Stomach (tissue), 9 donors: ENCODE results near the gene MCRIP1. TPM values are rescaled to one million over a fixed set of nuclear protein-coding genes. Genes with fewer than 3 reads are reported as not detected.
A peak's percentile ranks its signal among the peaks of the same experiment; 100 is the strongest.

ENCODE experiments used
- DNase-seq, 2 donors: peaks; one replicate each; pipeline versions ENCODE4 v3.0.0 to v3.0.0-alpha.2; 2013 to 2019
- H3K27ac ChIP-seq, 5 donors: fragments of 200-600 bp in 4 of 5; sonication (generic) in 4 of 5; one replicate each; pipeline ENCODE4 v1.5.1; 2013 to 2019; ENCODE audit warnings: mild to moderate bottlenecking in 1 of 5, moderate library complexity in 1 of 5
- H3K27me3 ChIP-seq, 3 donors: fragments of 200-600 bp; sonication (generic); one replicate each; pipeline ENCODE4 v1.5.1; 2017 to 2019; ENCODE audit warnings: mixed run types in 1 of 3
- H3K36me3 ChIP-seq, 4 donors: fragments of 200-600 bp; sonication (generic); 1 replicate in 3 of 4; 2 replicates in 1 of 4; pipeline ENCODE4 v1.5.1; 2016 to 2019
- H3K4me1 ChIP-seq, 4 donors: fragments of 200-600 bp; sonication (generic); one replicate each; pipeline ENCODE4 v1.5.1; 2016 to 2019
- H3K4me3 ChIP-seq, 4 donors: fragments of 200-600 bp; sonication (generic) in 3 of 4; one replicate each; pipeline ENCODE4 v1.5.1; 2016 to 2019; ENCODE audit warnings: mild to moderate bottlenecking in 1 of 4
- H3K9me3 ChIP-seq, 4 donors: fragments of 200-600 bp; sonication (generic); one replicate each; pipeline ENCODE4 v1.5.1; 2016 to 2019
- EP300 ChIP-seq: sonication (generic); formaldehyde crosslinking; IDR thresholded peaks from one replicate; pipeline ENCODE4 v1.6.1; 2017; ENCODE audit warnings: antibody characterized with exemption
- POLR2A ChIP-seq, 4 donors: fragments of 450-650 bp; IDR thresholded peaks; one replicate each; pipeline ENCODE4 v1.6.1; 2016; ENCODE audit warnings: antibody characterized with exemption in 4 of 4, control low read depth in 2 of 4, mild to moderate bottlenecking in 1 of 4, moderate library complexity in 1 of 4
- WGBS, 5 donors: extraction: QIAGEN DNeasy Blood & Tissue Kit in 3 of 5; methylation state at CpG; one replicate each; pipeline versions ENCODE4 v1.1.5 to v1.1.7; 2013 to 2018; 5-methylcytosine and 5-hydroxymethylcytosine counted together
- intact Hi-C: fragments of 100-400 bp; cut with DNase I; formaldehyde crosslinking; loops from one replicate; pipeline ENCODE4 v1.15.1; 2023; ENCODE audit warnings: low total_unique reads
- polyA plus RNA-seq, 3 donors: library from polyadenylated mRNA; stranded (reverse); fragments of 200-250 nt; gene quantifications; one replicate each; pipeline ENCODE4 v1.2.3, GENCODE V29; 2013
- total RNA-seq, 5 donors: library from RNA; depleted of rRNA; stranded (reverse); fragments of >200 nt; gene quantifications; one replicate each; pipeline versions ENCODE4 v1.1.0 to v1.2.3, GENCODE V29; 2014 to 2016
- donor health status: healthy with polysubstance abuse.
- donor health status: Bipolar disorder and iron deficiency.
- donor health status: healthy.

Gene MCRIP1
- total and polyA plus RNA-seq, 8 donors, result 23.7 to 150 (median 95.9) TPM

GRCh38 chr17:81792675-81793615, 40.1 kb downstream of the MCRIP1 start:
- no peak for DNase-seq
- TF ChIP-seq EP300, result no peak
- TF ChIP-seq POLR2A (IDR thresholded peaks at IDR 0.05), result peak in 1 of 4 donors; percentile 59
- H3K27ac ChIP-seq, result no peak overlapping the region
- peaks cover 0 to 12% (median 0%) of the 10 kb centered on the region in 4 donors for H3K4me1 ChIP-seq
- H3K4me3 ChIP-seq, result no peak overlapping the region
- no peaks in the 10 kb centered on the region for H3K9me3 ChIP-seq
- 90 to 93% (median 91%) methylated on average over 8 of the region's 8 CpGs for WGBS, 5 donors
- H3K27me3 ChIP-seq, result peaks cover 2 to 30% (median 3%) of the 10 kb centered on the region in 3 donors
- intact Hi-C loops, result no loop called here
- no peaks in the 10 kb centered on the region for H3K36me3 ChIP-seq

Other genes starting within 250 kb of the MCRIP1 start
- gene NPLOC4, start 196.2 kb downstream of the MCRIP1 start, total RNA-seq, result 100 to 1,000 TPM in 3 of 5 donors, 10 to 100 TPM in 2; 53.3 to 284 (median 103) TPM
- gene NPLOC4, start 196.2 kb downstream of the MCRIP1 start, polyA plus RNA-seq, result 10 to 100 TPM; 24.0 to 25.3 (median 24.4) TPM
- gene TSPAN10, start 196.1 kb downstream of the MCRIP1 start, total RNA-seq, result not detected
- 1 to 10 TPM; 1.1 to 1.5 (median 1.2) TPM for gene TSPAN10, start 196.1 kb downstream of the MCRIP1 start, polyA plus RNA-seq
- gene PDE6G, start 176.7 kb downstream of the MCRIP1 start, total RNA-seq, result 1 to 10 TPM in 1 of 5 donors, not detected in 4; 2.0 TPM
- 1 to 10 TPM in 1 of 3 donors, under 1 TPM in 2; 0.85 to 2.6 (median 0.93) TPM for gene PDE6G, start 176.7 kb downstream of the MCRIP1 start, polyA plus RNA-seq
- 100 to 1,000 TPM in 2 of 5 donors, 10 to 100 TPM in 1, 1 to 10 TPM in 1, not detected in 1; 9.9 to 112 (median 61.2) TPM for gene OXLD1, start 166.7 kb downstream of the MCRIP1 start, total RNA-seq
- gene OXLD1, start 166.7 kb downstream of the MCRIP1 start, polyA plus RNA-seq, result 10 to 100 TPM; 59.6 to 82.2 (median 64.5) TPM
- gene CCDC137, start 166.6 kb downstream of the MCRIP1 start, total RNA-seq, result 100 to 1,000 TPM in 1 of 5 donors, 10 to 100 TPM in 1, 1 to 10 TPM in 2, under 1 TPM in 1; 0.58 to 279 (median 9.4) TPM
- 10 to 100 TPM; 18.2 to 26.0 (median 23.3) TPM for gene CCDC137, start 166.6 kb downstream of the MCRIP1 start, polyA plus RNA-seq
- 100 to 1,000 TPM in 1 of 5 donors, 10 to 100 TPM in 3, 1 to 10 TPM in 1; 8.1 to 109 (median 25.7) TPM for gene ARL16, start 149.5 kb downstream of the MCRIP1 start, total RNA-seq
- 10 to 100 TPM; 43.5 to 67.1 (median 55.6) TPM for gene ARL16, start 149.5 kb downstream of the MCRIP1 start, polyA plus RNA-seq
- 100 to 1,000 TPM in 4 of 5 donors, 10 to 100 TPM in 1; 52.0 to 275 (median 142) TPM for gene HGS, start 149.3 kb downstream of the MCRIP1 start, total RNA-seq
- gene HGS, start 149.3 kb downstream of the MCRIP1 start, polyA plus RNA-seq, result 100 to 1,000 TPM in 2 of 3 donors, 10 to 100 TPM in 1; 86.1 to 138 (median 105) TPM
- gene MRPL12, start 129.9 kb downstream of the MCRIP1 start, total RNA-seq, result 100 to 1,000 TPM in 1 of 5 donors, 10 to 100 TPM in 3, 1 to 10 TPM in 1; 3.5 to 146 (median 47.8) TPM
- 100 to 1,000 TPM in 2 of 3 donors, 10 to 100 TPM in 1; 90.6 to 178 (median 158) TPM for gene MRPL12, start 129.9 kb downstream of the MCRIP1 start, polyA plus RNA-seq
- 10 to 100 TPM in 3 of 5 donors, 1 to 10 TPM in 2; 3.5 to 55.6 (median 17.6) TPM for gene SLC25A10, start 121.0 kb downstream of the MCRIP1 start, total RNA-seq
- gene SLC25A10, start 121.0 kb downstream of the MCRIP1 start, polyA plus RNA-seq, result 10 to 100 TPM; 33.2 to 40.7 (median 34.1) TPM
- gene GCGR, start 29.1 kb downstream of the MCRIP1 start, total RNA-seq, result under 1 TPM in 1 of 5 donors, not detected in 4; 0.55 TPM
- under 1 TPM in 1 of 3 donors, not detected in 2; 0.38 TPM for gene GCGR, start 29.1 kb downstream of the MCRIP1 start, polyA plus RNA-seq
- not detected for gene PPP1R27, start 1.8 kb upstream of the MCRIP1 start, total RNA-seq
- gene PPP1R27, start 1.8 kb upstream of the MCRIP1 start, polyA plus RNA-seq, result 1 to 10 TPM in 1 of 3 donors, under 1 TPM in 1, not detected in 1; 0.58 to 2.0 TPM
- gene P4HB, start 27.2 kb upstream of the MCRIP1 start, total RNA-seq, result 1,000 to 10,000 TPM in 2 of 5 donors, 100 to 1,000 TPM in 3; 401 to 1,308 (median 815) TPM
- 100 to 1,000 TPM; 426 to 709 (median 528) TPM for gene P4HB, start 27.2 kb upstream of the MCRIP1 start, polyA plus RNA-seq
- gene ARHGDIA, start 38.0 kb upstream of the MCRIP1 start, total RNA-seq, result 100 to 1,000 TPM in 3 of 5 donors, 10 to 100 TPM in 2; 57.1 to 435 (median 117) TPM
- gene ARHGDIA, start 38.0 kb upstream of the MCRIP1 start, polyA plus RNA-seq, result 100 to 1,000 TPM; 154 to 240 (median 212) TPM
- 100 to 1,000 TPM in 2 of 5 donors, 10 to 100 TPM in 2, 1 to 10 TPM in 1; 5.8 to 224 (median 90.1) TPM for gene ALYREF, start 58.3 kb upstream of the MCRIP1 start, total RNA-seq
- gene ALYREF, start 58.3 kb upstream of the MCRIP1 start, polyA plus RNA-seq, result 10 to 100 TPM; 33.6 to 42.3 (median 36.8) TPM
- 100 to 1,000 TPM in 3 of 5 donors, 10 to 100 TPM in 2; 49.8 to 141 (median 108) TPM for gene ANAPC11, start 58.4 kb upstream of the MCRIP1 start, total RNA-seq
- gene ANAPC11, start 58.4 kb upstream of the MCRIP1 start, polyA plus RNA-seq, result 100 to 1,000 TPM; 231 to 276 (median 257) TPM
- 1 to 10 TPM in 2 of 5 donors, not detected in 3; 1.4 to 2.0 TPM for gene NPB, start 68.9 kb upstream of the MCRIP1 start, total RNA-seq
- gene NPB, start 68.9 kb upstream of the MCRIP1 start, polyA plus RNA-seq, result under 1 TPM in 2 of 3 donors, not detected in 1; 0.83 to 0.93 TPM
- 100 to 1,000 TPM in 2 of 5 donors, 10 to 100 TPM in 3; 17.5 to 119 (median 27.2) TPM for gene PCYT2, start 78.1 kb upstream of the MCRIP1 start, total RNA-seq
- gene PCYT2, start 78.1 kb upstream of the MCRIP1 start, polyA plus RNA-seq, result 10 to 100 TPM; 39.7 to 51.7 (median 42.8) TPM
- 100 to 1,000 TPM in 1 of 5 donors, 10 to 100 TPM in 4; 22.8 to 128 (median 56.0) TPM for gene SIRT7, start 84.9 kb upstream of the MCRIP1 start, total RNA-seq
- 10 to 100 TPM; 18.2 to 46.9 (median 44.1) TPM for gene SIRT7, start 84.9 kb upstream of the MCRIP1 start, polyA plus RNA-seq
- gene MAFG, start 94.4 kb upstream of the MCRIP1 start, total RNA-seq, result 10 to 100 TPM in 4 of 5 donors, 1 to 10 TPM in 1; 2.3 to 30.4 (median 20.3) TPM
- gene MAFG, start 94.4 kb upstream of the MCRIP1 start, polyA plus RNA-seq, result 1 to 10 TPM; 7.2 to 8.9 (median 8.1) TPM
- 10 to 100 TPM in 3 of 5 donors, 1 to 10 TPM in 1, not detected in 1; 8.9 to 28.8 (median 15.7) TPM for gene PYCR1, start 104.0 kb upstream of the MCRIP1 start, total RNA-seq
- gene PYCR1, start 104.0 kb upstream of the MCRIP1 start, polyA plus RNA-seq, result 10 to 100 TPM; 20.0 to 73.8 (median 47.4) TPM
- gene MYADML2, start 113.9 kb upstream of the MCRIP1 start, total RNA-seq, result not detected
- gene MYADML2, start 113.9 kb upstream of the MCRIP1 start, polyA plus RNA-seq, result not detected
- 1 to 10 TPM in 1 of 5 donors, under 1 TPM in 1, not detected in 3; 0.58 to 1.5 TPM for gene NOTUM, start 127.9 kb upstream of the MCRIP1 start, total RNA-seq
- 1 to 10 TPM in 1 of 3 donors, under 1 TPM in 2; 0.37 to 3.8 (median 0.46) TPM for gene NOTUM, start 127.9 kb upstream of the MCRIP1 start, polyA plus RNA-seq
- 100 to 1,000 TPM in 1 of 5 donors, 10 to 100 TPM in 4; 11.7 to 143 (median 34.8) TPM for gene ASPSCR1, start 144.3 kb upstream of the MCRIP1 start, total RNA-seq
- gene ASPSCR1, start 144.3 kb upstream of the MCRIP1 start, polyA plus RNA-seq, result 10 to 100 TPM; 56.9 to 82.0 (median 60.8) TPM
- gene CENPX, start 189.6 kb upstream of the MCRIP1 start, total RNA-seq, result 100 to 1,000 TPM in 2 of 5 donors, 10 to 100 TPM in 3; 22.0 to 213 (median 53.1) TPM
- 100 to 1,000 TPM; 142 to 231 (median 215) TPM for gene CENPX, start 189.6 kb upstream of the MCRIP1 start, polyA plus RNA-seq
- gene LRRC45, start 190.0 kb upstream of the MCRIP1 start, total RNA-seq, result 100 to 1,000 TPM in 1 of 5 donors, 10 to 100 TPM in 3, 1 to 10 TPM in 1; 8.3 to 171 (median 42.9) TPM
- 10 to 100 TPM; 12.7 to 21.1 (median 20.9) TPM for gene LRRC45, start 190.0 kb upstream of the MCRIP1 start, polyA plus RNA-seq
- gene RAC3, start 198.4 kb upstream of the MCRIP1 start, total RNA-seq, result 10 to 100 TPM in 1 of 5 donors, 1 to 10 TPM in 3, not detected in 1; 1.2 to 11.6 (median 2.5) TPM
- gene RAC3, start 198.4 kb upstream of the MCRIP1 start, polyA plus RNA-seq, result 10 to 100 TPM; 13.1 to 24.8 (median 16.2) TPM
- 100 to 1,000 TPM in 2 of 5 donors, 10 to 100 TPM in 3; 11.1 to 461 (median 100.0) TPM for gene DCXR, start 204.4 kb upstream of the MCRIP1 start, total RNA-seq
- gene DCXR, start 204.4 kb upstream of the MCRIP1 start, polyA plus RNA-seq, result 100 to 1,000 TPM; 352 to 403 (median 396) TPM
- 10 to 100 TPM; 12.5 to 66.5 (median 28.3) TPM for gene RFNG, start 218.5 kb upstream of the MCRIP1 start, total RNA-seq
- 10 to 100 TPM; 22.5 to 55.2 (median 26.0) TPM for gene RFNG, start 218.5 kb upstream of the MCRIP1 start, polyA plus RNA-seq
- gene GPS1, start 218.6 kb upstream of the MCRIP1 start, total RNA-seq, result 100 to 1,000 TPM in 1 of 5 donors, 10 to 100 TPM in 4; 28.0 to 329 (median 86.4) TPM
- gene GPS1, start 218.6 kb upstream of the MCRIP1 start, polyA plus RNA-seq, result 100 to 1,000 TPM; 103 to 139 (median 129) TPM
- 100 to 1,000 TPM in 2 of 5 donors, 10 to 100 TPM in 3; 63.2 to 286 (median 94.6) TPM for gene DUS1L, start 232.5 kb upstream of the MCRIP1 start, total RNA-seq
- 100 to 1,000 TPM; 126 to 189 (median 174) TPM for gene DUS1L, start 232.5 kb upstream of the MCRIP1 start, polyA plus RNA-seq